Lower leg skin (tissue), 4 donors: ENCODE data around the gene MOAP1. TPM values are rescaled to one million over a fixed set of nuclear protein-coding genes. Genes with fewer than 3 reads are reported as not detected.
A peak's percentile ranks its signal among the peaks of the same experiment; 100 is the strongest.
"Not testable (repeated sequence)": the region's sequence is repeated elsewhere in the genome, so short reads cannot be mapped to it uniquely, and the experiment has no call there.

Experiments used
- DNase-seq, 2 donors: peaks; one replicate each; pipeline ENCODE4 v3.0.0-alpha.2; 2019; ENCODE audit warnings: low spot score in 2 of 2
- H3K4me3 ChIP-seq: fragments of 200-600 bp; sonication (generic); 2 replicates; pipeline ENCODE4 v1.5.1; 2017; ENCODE audit warnings: mild to moderate bottlenecking, low read depth; ENCODE audit not compliant: poor library complexity, severe bottlenecking
- CTCF ChIP-seq, 3 donors: fragments of 450-650 bp; IDR thresholded peaks; one replicate each; pipeline ENCODE4 v1.5.1; 2016; ENCODE audit warnings: antibody characterized with exemption in 3 of 3, mild to moderate bottlenecking in 3 of 3, moderate library complexity in 2 of 3
- POLR2A ChIP-seq, 2 donors: fragments of 450-650 bp; IDR thresholded peaks; one replicate each; pipeline ENCODE4 v1.6.1; 2016 to 2017; ENCODE audit warnings: antibody characterized with exemption in 2 of 2, mild to moderate bottlenecking in 1 of 2, moderate library complexity in 1 of 2
- WGBS, 2 donors: methylation state at CpG; one replicate each; pipeline ENCODE4 v1.1.5; 2018; 5-methylcytosine and 5-hydroxymethylcytosine counted together
- intact Hi-C: fragments of 100-400 bp; cut with DNase I; formaldehyde crosslinking; loops from one replicate; pipeline ENCODE4 v1.15.0; 2023; ENCODE audit warnings: low total_unique reads
- total RNA-seq, 4 donors: library from RNA; depleted of rRNA; stranded (reverse); fragments of >200 nt; gene quantifications; one replicate each; pipeline ENCODE4 v1.1.0, GENCODE V29; 2016

Gene MOAP1
- total RNA-seq, 4 donors from 2014 or later = 24.7 to 26.4 (median 25.5) TPM

DNA sequence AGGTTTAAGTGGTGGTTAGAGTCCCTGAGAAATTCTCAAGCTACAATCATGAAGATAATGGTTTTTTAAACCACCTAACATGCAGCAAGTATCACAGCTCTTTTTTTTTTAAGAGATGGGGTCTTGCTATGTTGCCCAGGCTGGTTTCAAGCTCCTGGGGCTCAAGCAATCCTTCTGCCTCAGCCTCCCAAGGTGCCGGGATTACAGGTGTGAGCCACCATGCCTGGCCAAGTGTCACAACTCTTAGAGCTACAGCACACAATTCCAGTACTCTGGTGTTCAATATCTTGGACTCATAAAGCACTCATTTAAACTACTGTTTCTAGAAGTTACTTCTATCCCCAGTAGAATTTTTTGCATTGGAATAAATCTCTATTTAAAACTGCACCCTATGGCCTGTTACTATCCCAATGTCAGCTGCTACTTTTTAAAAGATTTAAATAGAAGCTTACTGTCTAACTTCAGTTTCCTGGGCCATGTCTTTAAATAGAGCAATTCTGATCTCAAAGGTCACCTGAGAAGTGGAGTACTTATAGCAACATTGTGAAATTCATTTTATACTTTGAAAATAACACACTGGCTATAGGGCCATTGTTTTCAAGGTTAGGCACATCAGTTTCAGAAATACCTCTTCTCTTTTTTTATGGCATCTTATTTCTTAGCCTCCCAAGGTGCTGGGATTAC lies 10.8 kb upstream of the MOAP1 start:
- no peak for DNase-seq
- no peak for TF ChIP-seq CTCF (IDR thresholded peaks at IDR 0.05)
- TF ChIP-seq POLR2A (IDR thresholded peaks at IDR 0.05) = no peak
- 100% methylated on average over 1 of the region's 1 CpG for WGBS, 2 donors
- H3K4me3 ChIP-seq = no peak overlapping the region
- intact Hi-C loops = no loop called here

DNA sequence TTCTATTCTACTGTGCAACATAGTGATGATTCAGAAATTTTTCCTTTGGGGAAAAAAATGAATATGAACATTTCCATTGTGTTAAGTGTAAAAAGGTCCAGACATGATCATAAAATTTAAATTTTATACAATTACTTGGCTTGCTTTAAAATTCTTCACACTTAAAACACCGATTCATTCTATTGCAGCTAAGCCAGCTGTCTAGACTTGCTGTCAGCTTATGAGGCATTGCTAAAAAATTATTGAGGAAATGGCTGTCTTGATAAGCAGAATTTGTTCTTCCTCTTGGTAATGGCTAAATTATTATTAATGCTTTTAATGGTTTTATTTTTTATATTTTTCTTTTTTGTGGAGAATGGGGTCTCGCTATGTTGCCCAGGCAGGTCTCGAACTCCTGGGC lies 2.3 kb upstream of the MOAP1 start:
- no peak for DNase-seq
- WGBS, 2 donors = 87 to 90% methylated on average over 3 of the region's 3 CpGs
- TF ChIP-seq POLR2A (IDR thresholded peaks at IDR 0.05) = no peak
- TF ChIP-seq CTCF (IDR thresholded peaks at IDR 0.05) = no peak
- no peak overlapping the region for H3K4me3 ChIP-seq
- intact Hi-C loops = no loop called here

DNA sequence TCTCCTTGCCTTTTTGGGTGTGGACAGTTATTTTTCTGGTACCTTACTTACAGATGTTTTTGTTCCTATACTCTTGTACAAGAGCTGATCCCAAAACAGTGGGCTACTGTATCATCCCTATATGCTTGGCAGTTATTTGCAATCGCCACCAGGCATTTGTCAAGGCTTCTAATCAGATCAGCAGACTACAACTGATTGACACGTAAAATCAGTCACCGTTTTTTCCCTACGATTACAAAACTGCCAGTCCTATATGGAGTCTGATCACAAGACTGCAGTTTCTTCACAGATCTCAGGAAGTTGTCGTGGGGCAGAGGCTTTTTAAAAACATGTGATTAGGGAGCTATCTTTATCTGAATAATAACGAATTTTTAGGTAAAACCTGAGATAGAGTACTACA lies 1.8 kb upstream of the MOAP1 start:
- 71 to 73% methylated on average over 6 of the region's 6 CpGs for WGBS, 2 donors

DNA sequence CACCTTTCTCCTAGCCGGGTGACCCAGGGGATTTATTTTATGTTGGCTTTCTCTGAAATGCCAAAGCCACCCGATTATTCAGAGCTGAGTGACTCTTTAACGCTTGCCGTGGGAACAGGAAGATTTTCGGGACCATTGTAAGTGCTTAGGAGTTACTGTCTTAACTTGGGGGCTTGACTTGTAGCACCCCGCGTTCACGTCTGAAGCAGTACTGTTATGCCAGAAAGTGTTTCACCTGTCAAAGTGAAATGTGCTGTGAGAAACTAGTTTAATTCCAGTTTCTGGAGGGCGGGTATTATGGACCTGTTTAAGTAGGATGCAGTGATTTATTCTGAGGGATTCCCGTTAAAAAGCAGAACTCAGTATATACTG lies 638 bp upstream of the MOAP1 start:
- TF ChIP-seq POLR2A (IDR thresholded peaks at IDR 0.05) = no peak
- intact Hi-C loops = no loop called here
- peak overlapping the region; percentile 69 for H3K4me3 ChIP-seq
- WGBS, 2 donors = 0 to 1% methylated on average over 9 to 10 of the region's 10 CpGs
- no peak for DNase-seq

More for the DNA sequence above, 1.8 kb upstream of the MOAP1 start:
- DNase-seq = no peak
- TF ChIP-seq POLR2A (IDR thresholded peaks at IDR 0.05) (no peak), CTCF (IDR thresholded peaks at IDR 0.05) (no peak)
- intact Hi-C loops = no loop called here
- H3K4me3 ChIP-seq = no peak overlapping the region

DNA sequence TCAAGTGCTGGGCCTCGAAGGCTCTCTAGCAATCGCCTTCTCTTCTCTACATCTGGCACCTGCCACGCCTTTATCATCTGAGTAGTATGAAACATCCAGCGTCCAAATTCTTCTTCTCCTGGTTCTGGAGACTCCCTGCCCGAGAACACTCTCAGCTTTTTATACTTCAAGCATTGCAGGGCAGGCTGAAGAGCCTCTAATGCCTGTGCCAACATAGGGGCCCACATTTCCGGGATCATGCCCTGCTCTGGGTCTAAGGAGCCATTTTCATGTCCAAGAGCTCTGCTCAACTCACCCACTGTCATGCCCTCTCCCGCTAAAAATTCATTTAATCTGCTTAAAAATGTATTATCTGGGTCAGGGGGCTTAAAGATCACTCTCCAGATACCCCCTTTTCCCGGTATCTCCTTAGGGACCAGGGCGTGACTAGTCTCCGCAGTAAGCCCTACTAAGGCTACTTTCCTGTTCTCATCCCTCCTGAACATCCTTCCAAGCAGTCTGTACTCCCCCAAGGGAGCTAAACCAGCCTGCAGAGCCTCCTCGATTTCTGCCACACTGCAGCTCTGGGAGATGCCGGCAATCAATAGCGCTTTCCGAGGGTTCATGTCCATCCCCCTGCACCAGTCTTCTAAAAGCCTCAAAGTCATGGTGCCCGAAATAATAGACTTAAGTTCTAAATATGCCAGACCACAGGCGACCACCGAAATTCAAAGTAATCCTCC lies 940 bp downstream of the MOAP1 start:
- peak overlapping the region; percentile 69 for H3K4me3 ChIP-seq
- peak in 1 of 2 donors; percentile 25 for DNase-seq
- TF ChIP-seq POLR2A (IDR thresholded peaks at IDR 0.05) = no peak
- TF ChIP-seq CTCF (IDR thresholded peaks at IDR 0.05) = no peak
- intact Hi-C loops = no loop called here
- 40 to 46% methylated on average over 17 of the region's 17 CpGs for WGBS, 2 donors

- no peak for TF ChIP-seq CTCF (IDR thresholded peaks at IDR 0.05)
- no peak for TF ChIP-seq POLR2A (IDR thresholded peaks at IDR 0.05)
- intact Hi-C loops = no loop called here
- DNase-seq = peak in 1 of 2 donors; percentile 70
- H3K4me3 ChIP-seq = no peak overlapping the region
- 77 to 84% methylated on average over 6 of the region's 6 CpGs for WGBS, 2 donors
Observed at GRCh38 chr14:93175492-93175891, 9.2 kb downstream of the MOAP1 start.

GRCh38 chr14:93174731-93175130 lies 10.0 kb downstream of the MOAP1 start:
- intact Hi-C loops, H3K4me3 ChIP-seq: not testable (repeated sequence)
- 65 to 67% methylated on average over 5 of the region's 5 CpGs for WGBS, 2 donors
- DNase-seq = peak in 1 of 2 donors; percentile 60
